Type B pancreatic cell (in vitro differentiated cells): ENCODE results near the gene C11orf24. TPM values are rescaled to one million over a fixed set of nuclear protein-coding genes. Genes with fewer than 3 reads are reported as not detected.

Experiments
- DNase-seq: peaks from one replicate; pipeline ENCODE4 v3.0.0; 2021; ENCODE audit warnings: mixed read lengths; ENCODE audit not compliant: unreplicated experiment; ENCODE audit errors: extremely low spot score
- H3K27ac Mint-ChIP-seq: 2 replicates; pipeline ENCODE4 v1.8.0; 2021; ENCODE audit warnings: mild to moderate bottlenecking, mixed read lengths
- H3K27me3 Mint-ChIP-seq: 2 replicates; pipeline ENCODE4 v1.8.0; 2021; ENCODE audit warnings: mixed read lengths
- H3K36me3 Mint-ChIP-seq: 2 replicates; pipeline ENCODE4 v1.8.0; 2021; ENCODE audit warnings: mixed read lengths
- H3K4me1 Mint-ChIP-seq: one replicate; pipeline ENCODE4 v1.8.0; 2021; ENCODE audit warnings: mixed read lengths; ENCODE audit not compliant: unreplicated experiment
- H3K4me3 Mint-ChIP-seq: 2 replicates; pipeline ENCODE4 v1.8.0; 2021; ENCODE audit warnings: mild to moderate bottlenecking, mixed read lengths
- H3K9me3 Mint-ChIP-seq: 2 replicates; pipeline ENCODE4 v1.8.0; 2021; ENCODE audit warnings: mixed read lengths
- total RNA-seq: library from RNA; stranded (reverse); gene quantifications from 2 replicates; pipeline ENCODE4 v1.2.1, GENCODE V29; 2021; ENCODE audit warnings: low replicate concordance
- TF ChIP-seq, protein P1 (sequence below): fragments of 200-600 bp; sonication (generic); conservative IDR thresholded peaks from 2 replicates; pipeline ENCODE4 v1.5.0; 2021; ENCODE audit warnings: antibody characterized with exemption, mild to moderate bottlenecking

C11orf24 gene
- total RNA-seq, 1 donor from 2014 or later: 45.4 TPM

DNA sequence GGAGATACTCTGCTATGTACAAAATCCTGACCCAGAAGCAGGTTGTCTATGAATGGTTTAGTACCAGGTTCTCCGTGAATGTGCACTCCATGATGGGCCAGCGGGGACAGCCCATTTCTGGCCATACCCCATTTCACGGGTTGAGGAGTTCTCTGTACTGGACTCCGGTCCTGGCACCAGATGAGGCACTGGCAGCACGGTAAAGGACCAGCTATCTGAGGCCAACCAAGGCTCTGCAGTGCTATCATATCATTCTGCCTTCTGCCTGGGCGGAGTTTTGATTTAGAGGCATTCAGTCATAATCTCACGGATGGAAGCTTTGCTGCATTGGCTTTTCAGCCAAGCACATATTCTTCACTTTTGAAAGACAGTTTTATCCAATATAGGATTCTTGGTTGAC, 40.2 kb downstream of the C11orf24 start:
- DNase-seq: no peak
- Mint-ChIP-seq H3K9me3 (peaks cover 6% of the 10 kb centered on the region), H3K36me3 (no peaks in the 10 kb centered on the region), H3K4me1 (no peaks in the 10 kb centered on the region), H3K27me3 (peaks cover 3% of the 10 kb centered on the region), H3K4me3 (no peak overlapping the region), H3K27ac (no peak overlapping the region)
- TF ChIP-seq, protein P1, sequence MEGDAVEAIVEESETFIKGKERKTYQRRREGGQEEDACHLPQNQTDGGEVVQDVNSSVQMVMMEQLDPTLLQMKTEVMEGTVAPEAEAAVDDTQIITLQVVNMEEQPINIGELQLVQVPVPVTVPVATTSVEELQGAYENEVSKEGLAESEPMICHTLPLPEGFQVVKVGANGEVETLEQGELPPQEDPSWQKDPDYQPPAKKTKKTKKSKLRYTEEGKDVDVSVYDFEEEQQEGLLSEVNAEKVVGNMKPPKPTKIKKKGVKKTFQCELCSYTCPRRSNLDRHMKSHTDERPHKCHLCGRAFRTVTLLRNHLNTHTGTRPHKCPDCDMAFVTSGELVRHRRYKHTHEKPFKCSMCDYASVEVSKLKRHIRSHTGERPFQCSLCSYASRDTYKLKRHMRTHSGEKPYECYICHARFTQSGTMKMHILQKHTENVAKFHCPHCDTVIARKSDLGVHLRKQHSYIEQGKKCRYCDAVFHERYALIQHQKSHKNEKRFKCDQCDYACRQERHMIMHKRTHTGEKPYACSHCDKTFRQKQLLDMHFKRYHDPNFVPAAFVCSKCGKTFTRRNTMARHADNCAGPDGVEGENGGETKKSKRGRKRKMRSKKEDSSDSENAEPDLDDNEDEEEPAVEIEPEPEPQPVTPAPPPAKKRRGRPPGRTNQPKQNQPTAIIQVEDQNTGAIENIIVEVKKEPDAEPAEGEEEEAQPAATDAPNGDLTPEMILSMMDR: no peak

DNA sequence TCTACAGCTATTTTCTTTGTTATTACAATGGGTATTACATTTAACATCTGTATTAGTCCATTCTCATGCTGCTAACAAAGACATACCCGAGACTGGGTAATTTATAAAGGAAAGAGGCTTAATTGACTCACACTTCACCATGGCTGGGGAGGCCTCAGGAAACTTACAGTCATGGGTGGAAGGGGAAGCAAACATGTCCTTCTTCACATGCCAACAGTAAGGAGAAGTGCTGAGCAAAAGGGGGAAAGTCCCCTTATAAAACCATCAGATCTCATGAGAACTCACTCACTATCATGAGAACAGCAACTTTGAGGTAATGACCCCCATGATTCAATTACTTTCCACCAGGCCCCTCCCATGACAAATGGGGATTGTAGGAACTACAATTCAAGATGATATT, 42.2 kb downstream of the C11orf24 start:
- TF ChIP-seq, protein P1: no peak
- Mint-ChIP-seq H3K9me3 (peaks cover 6% of the 10 kb centered on the region), H3K27me3 (peaks cover 6% of the 10 kb centered on the region), H3K36me3 (no peaks in the 10 kb centered on the region), H3K4me3 (no peak overlapping the region), H3K4me1 (no peaks in the 10 kb centered on the region), H3K27ac (no peak overlapping the region)
- no peak for DNase-seq

DNA sequence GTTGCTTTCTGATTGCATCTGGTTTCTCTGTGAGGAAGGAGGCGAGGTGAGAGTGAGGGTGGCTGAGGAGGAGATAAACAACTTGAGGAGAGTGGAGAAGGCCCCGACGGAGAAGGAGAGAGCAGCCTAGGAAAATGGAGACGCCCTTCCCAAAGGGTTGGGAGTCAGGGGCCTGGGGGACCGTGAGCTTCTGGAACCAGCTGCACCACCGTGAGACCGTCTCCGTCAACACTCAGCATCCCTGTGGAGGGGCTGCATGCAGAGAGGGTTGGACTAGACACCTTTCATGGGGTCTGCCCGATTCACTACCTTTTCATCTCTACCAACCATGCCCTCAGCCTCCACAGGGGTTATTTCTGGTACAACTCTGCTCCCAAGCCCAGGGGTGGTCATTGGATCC, 45.4 kb downstream of the C11orf24 start:
- peaks cover 6% of the 10 kb centered on the region for H3K27me3 Mint-ChIP-seq
- TF ChIP-seq, protein P1: no peak

DNA sequence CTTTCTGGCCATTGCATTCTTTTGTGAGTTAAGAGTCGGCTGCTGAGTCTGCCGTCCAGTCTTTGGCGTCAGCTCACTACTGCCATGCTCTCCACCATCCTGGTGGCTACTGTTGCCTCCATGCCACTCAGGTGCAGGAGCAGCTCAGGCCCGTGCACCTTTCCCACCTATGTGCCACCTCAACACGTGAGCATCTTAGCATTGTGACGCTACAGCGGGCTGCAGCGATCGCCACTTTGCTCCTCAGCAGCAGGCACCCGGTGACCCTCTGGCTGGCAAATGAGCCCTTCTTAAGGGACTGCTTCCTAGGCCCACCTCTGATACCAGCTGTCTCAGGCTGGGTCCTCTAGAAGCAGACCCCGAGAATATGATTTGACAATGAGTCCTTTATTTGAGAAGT, 47.2 kb downstream of the C11orf24 start:
- Mint-ChIP-seq H3K4me3 (no peak overlapping the region), H3K27me3 (peaks cover 6% of the 10 kb centered on the region), H3K4me1 (no peaks in the 10 kb centered on the region), H3K36me3 (no peaks in the 10 kb centered on the region), H3K9me3 (no peaks in the 10 kb centered on the region), H3K27ac (no peak overlapping the region)
- TF ChIP-seq, protein P1: no peak
- DNase-seq: no peak

More for the DNA sequence above, 45.4 kb downstream of the C11orf24 start:
- no peaks in the 10 kb centered on the region for H3K36me3 Mint-ChIP-seq
- no peaks in the 10 kb centered on the region for H3K4me1 Mint-ChIP-seq
- no peak overlapping the region for H3K4me3 Mint-ChIP-seq
- no peak overlapping the region for H3K27ac Mint-ChIP-seq
- no peak for DNase-seq
- no peaks in the 10 kb centered on the region for H3K9me3 Mint-ChIP-seq

DNA sequence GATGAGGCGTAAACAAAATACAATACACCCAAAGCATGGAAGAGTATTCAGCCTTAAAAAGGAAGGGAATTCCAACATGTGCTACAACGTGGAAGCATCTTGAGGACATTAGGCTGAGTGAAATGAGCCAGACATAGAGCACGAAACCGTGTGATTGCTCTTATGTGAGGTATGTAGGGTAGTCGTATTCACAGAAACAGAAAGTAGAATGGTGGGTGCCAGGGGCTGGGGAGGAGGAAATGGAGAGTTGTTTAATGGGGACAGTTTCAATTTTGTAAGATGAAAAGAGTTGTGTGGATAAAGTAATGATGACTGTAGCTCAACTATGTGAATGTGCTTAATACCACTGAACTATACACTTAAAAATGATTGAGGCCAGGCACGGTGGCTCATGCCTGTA, 48.5 kb downstream of the C11orf24 start:
- no peaks in the 10 kb centered on the region for H3K9me3 Mint-ChIP-seq
- H3K36me3 Mint-ChIP-seq: no peaks in the 10 kb centered on the region
- DNase-seq: no peak
- H3K27me3 Mint-ChIP-seq: peaks cover 3% of the 10 kb centered on the region
- H3K4me3 Mint-ChIP-seq: no peak overlapping the region
- no peak overlapping the region for H3K27ac Mint-ChIP-seq
- TF ChIP-seq, protein P1: no peak
- H3K4me1 Mint-ChIP-seq: no peaks in the 10 kb centered on the region

DNA sequence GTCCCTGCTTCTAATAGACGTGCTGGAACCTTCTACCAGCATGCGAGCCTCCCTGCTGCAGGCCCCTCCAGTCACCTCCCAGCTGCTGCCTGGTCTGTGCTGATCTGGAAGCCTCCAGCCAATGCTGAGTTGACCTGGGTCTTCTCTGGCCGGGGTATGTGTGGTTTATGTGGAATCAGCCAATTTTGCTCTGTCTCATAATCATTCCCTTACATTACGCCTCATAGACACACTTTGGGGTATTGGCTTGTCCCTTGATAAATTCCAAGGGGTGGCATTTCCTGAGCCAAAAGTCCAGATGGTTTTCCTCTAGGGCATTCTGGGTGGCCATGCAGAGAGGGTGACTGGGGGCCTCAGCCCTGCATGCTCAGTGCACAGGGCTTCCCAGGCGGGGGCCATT, 50.4 kb downstream of the C11orf24 start:
- TF ChIP-seq, protein P1: no peak
- no peak for DNase-seq
- H3K4me3 Mint-ChIP-seq: no peak overlapping the region
- H3K4me1 Mint-ChIP-seq: no peaks in the 10 kb centered on the region
- no peaks in the 10 kb centered on the region for H3K36me3 Mint-ChIP-seq
- peaks cover 6% of the 10 kb centered on the region for H3K27me3 Mint-ChIP-seq
- H3K9me3 Mint-ChIP-seq: no peaks in the 10 kb centered on the region
- no peak overlapping the region for H3K27ac Mint-ChIP-seq
